Endothelial cell of umbilical vein (primary cell): Measurements from ENCODE around the gene SOHLH1.

Experiments
- POLR2A ChIP-seq: IDR thresholded peaks from 2 replicates; pipeline ENCODE4 v1.6.1; 2012; ENCODE audit warnings: low read depth, mild to moderate bottlenecking, control low read depth, low read length
- POLR2AphosphoS5 ChIP-seq: IDR thresholded peaks from 2 replicates; pipeline ENCODE4 v1.6.1; 2012; ENCODE audit warnings: low read depth, mild to moderate bottlenecking, control low read depth, low read length, moderate library complexity; ENCODE audit not compliant: insufficient read depth
- TF ChIP-seq, protein P1 (sequence below), 2 donors: IDR thresholded peaks; 1 replicate in 1 of 2; 2 replicates in 1 of 2; pipeline ENCODE4 v1.5.1; 2011; ENCODE audit warnings: low read length in 2 of 2, mild to moderate bottlenecking in 2 of 2, moderate library complexity in 2 of 2, control low read depth in 1 of 2, inconsistent platforms in 1 of 2, low read depth in 1 of 2; ENCODE audit not compliant: insufficient read depth in 1 of 2; ENCODE audit errors: extremely low read depth in 1 of 2

DNA sequence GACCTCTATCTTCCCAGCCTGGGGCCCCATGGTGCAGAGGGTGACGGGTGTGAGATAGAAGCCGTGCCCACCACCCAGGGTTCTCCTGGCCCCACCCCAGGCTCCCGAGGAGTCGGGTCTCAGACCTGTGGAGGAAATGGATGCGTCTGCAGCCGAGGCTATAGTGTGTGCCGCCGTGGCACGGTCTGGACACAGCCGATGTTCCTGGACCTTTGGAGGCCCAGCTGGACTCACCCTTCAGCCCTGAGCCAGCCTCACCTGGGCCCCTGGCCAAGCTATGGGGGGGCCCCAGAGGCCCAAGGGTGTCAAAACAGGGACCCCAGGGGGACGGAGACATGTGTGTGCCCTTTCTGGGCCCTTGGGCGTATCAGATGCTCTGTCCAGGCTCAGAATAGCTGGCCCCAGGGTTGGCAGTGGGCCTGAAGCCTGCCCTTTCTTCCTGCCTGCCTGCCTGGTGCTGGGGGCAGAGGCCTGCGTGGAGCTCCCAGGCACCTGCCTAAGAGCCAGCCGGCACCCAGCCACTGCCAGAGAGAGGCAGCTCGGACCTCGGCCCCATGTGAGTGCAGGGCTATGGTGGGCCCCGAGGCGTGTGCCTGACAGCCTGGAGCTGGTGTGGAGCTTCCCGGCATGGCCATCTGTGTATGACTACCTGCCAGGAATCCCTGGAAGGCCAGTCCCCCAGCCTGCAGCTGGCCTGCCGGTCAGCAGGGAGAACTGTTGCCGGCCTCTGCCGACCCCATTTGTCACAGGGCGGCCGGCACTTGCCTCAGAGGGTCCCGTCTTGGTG is 44.5 kb upstream of the SOHLH1 start:
- TF ChIP-seq, protein P1, sequence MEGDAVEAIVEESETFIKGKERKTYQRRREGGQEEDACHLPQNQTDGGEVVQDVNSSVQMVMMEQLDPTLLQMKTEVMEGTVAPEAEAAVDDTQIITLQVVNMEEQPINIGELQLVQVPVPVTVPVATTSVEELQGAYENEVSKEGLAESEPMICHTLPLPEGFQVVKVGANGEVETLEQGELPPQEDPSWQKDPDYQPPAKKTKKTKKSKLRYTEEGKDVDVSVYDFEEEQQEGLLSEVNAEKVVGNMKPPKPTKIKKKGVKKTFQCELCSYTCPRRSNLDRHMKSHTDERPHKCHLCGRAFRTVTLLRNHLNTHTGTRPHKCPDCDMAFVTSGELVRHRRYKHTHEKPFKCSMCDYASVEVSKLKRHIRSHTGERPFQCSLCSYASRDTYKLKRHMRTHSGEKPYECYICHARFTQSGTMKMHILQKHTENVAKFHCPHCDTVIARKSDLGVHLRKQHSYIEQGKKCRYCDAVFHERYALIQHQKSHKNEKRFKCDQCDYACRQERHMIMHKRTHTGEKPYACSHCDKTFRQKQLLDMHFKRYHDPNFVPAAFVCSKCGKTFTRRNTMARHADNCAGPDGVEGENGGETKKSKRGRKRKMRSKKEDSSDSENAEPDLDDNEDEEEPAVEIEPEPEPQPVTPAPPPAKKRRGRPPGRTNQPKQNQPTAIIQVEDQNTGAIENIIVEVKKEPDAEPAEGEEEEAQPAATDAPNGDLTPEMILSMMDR (IDR thresholded peaks at IDR 0.05; ENCODE audit: extremely low read depth in 1 of 2, insufficient read depth in 1 of 2, low read depth in 1 of 2, low read length in 2 of 2): no peak
- TF ChIP-seq POLR2AphosphoS5 (no peak), POLR2A (no peak)
